GM19025 (cell line): ENCODE results near the gene RUVBL1.

Experiments
- ATAC-seq: cut with Tn5 transposase; IDR thresholded peaks from one replicate; pipeline ENCODE4 v1.9.1; 2021; ENCODE audit warnings: mild to moderate bottlenecking, low read depth, moderate library complexity; ENCODE audit not compliant: unreplicated experiment

RUVBL1 gene

DNA sequence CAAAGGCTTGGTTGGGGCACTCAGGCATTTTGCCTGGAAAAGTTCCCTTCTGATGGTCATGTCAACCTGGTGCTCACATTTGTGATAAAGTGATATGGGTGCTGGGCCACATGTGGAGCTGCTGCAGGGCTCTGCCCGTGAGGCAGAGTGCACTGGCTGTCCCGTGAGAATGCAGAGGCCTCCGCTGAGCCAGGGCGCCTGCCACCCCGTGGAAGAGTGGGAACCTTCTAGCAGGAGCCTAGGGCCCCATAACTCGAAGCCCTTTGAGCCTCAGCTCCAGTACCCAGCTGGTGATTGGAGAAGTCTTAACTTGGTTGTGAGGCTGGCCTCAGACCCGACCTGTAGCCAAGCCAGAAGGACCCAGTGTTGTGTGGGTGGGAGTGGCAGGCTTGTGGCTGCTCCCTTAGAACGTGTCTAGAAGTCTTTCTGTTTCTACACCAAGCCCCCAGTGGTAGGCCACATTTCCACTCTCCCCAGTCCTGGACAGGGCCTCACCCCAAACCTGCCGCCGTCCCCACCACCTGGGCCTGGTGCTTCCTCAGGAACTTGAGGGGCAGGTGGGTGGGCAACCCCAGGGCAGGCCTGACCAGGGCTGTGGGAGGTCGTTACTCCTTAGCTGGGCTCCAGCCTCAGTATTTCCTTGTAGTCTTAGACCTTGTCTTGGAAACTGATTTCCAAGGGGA lies 51.7 kb downstream of the RUVBL1 start:
- no peak for ATAC-seq

- ATAC-seq = no peak
Measured at GRCh38 chr3:128070898-128071591, 52.6 kb downstream of the RUVBL1 start.

- ATAC-seq = no peak
Measured at GRCh38 chr3:128069271-128069670, 54.3 kb downstream of the RUVBL1 start.

GRCh38 chr3:128068156-128068620 lies 55.4 kb downstream of the RUVBL1 start:
- ATAC-seq = no peak

GRCh38 chr3:128067489-128067888 lies 56.1 kb downstream of the RUVBL1 start:
- no peak for ATAC-seq

DNA sequence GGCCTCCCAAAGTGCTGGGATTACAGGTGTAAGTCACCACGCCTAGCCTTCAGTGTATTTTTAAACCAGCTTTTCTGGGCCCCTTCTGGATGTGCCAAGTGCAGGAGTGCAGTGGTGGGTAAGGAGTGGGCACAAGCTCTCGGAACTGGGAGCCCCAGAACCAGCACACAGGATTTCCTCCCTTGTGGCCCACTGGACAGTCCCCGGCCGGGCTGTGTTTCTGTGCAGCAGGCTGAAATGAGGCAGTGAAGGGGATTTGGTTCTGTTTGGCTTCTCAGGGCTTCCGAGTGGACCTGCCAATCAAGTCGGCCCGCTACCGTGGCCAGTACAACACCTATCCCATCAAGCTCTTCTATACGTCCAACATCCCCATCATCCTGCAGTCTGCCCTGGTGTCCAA lies 56.9 kb downstream of the RUVBL1 start:
- ATAC-seq = no peak

DNA sequence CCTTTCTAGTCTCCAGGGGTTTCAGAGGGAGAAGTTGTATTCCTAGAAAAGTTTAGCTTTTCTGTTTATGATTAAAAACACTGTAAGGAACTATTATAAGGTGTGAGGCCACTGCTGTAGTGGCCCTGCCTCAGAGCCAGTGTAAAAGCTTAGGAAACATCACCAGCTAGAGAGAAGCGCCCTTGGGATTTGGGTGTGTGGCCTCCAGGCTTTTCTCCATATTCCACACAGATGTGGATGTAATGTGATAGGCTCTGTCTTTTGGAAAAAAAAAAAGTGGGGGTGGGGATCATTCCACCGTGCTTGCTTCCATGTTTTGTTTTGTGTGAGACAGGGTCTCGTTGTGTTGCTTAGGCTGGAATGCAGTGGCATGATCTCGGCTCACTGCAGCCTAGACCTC lies 57.5 kb downstream of the RUVBL1 start:
- no peak for ATAC-seq

GRCh38 chr3:128064962-128065361 lies 58.6 kb downstream of the RUVBL1 start:
- no peak for ATAC-seq

DNA sequence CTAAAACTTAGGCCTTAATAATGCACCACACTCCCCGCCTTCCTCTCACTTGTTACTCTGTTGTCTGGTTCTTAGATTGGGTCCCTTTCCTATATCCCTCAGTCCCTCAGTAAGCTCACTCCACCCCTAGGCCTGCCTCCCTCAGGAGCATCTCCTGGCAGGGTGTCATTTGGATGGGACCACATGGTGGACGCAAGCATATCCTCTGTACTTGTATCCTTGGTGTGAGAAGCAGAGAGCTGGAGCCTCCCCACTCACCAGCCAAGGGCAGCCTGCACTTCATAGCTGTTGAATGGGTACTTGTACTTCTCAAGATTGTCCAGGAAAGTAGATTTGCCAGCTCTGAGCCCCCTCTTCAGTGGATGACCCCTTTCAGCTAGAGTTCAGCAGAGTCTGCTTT lies 59.7 kb downstream of the RUVBL1 start:
- ATAC-seq = no peak

- no peak for ATAC-seq
Measured at GRCh38 chr3:128062033-128062745, 61.4 kb downstream of the RUVBL1 start.

DNA sequence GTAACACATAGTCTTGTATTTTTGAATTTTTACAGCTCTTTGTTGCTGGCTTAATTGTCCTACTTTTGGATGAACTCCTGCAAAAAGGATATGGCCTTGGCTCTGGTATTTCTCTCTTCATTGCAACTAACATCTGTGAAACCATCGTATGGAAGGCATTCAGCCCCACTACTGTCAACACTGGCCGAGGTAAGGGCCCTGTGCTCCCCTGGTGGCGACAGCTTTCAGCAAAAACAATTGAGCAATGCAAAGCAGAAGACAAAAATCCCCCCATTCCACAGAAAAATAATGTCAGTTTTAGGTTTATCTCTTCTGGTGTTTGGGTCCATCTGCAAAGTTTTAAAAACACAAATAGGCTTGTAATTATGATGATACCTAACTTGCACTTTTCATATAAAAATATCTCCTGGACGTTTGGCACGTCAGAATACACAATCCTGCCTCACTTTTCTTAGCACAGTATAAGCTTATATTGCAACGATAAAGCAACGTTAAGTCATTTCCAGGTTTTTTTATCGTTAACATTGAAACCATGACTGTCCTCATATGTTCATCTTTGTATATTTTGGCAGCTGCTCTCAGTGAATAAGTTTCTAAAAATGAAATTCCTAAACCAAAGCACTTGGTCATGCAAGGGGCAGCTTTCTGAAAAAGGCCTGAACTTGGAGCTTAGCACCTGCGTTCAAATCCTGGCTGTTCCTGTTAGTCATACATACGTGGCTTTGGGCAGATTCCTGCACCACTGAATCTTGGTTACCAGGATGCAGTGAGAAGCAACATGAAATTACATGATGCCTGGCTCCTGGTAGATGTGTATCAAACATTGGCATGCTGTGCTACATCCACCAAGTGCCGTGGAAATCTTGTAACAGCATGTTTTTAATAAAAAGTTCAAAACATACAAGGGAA lies 62.9 kb downstream of the RUVBL1 start:
- ATAC-seq = no peak

DNA sequence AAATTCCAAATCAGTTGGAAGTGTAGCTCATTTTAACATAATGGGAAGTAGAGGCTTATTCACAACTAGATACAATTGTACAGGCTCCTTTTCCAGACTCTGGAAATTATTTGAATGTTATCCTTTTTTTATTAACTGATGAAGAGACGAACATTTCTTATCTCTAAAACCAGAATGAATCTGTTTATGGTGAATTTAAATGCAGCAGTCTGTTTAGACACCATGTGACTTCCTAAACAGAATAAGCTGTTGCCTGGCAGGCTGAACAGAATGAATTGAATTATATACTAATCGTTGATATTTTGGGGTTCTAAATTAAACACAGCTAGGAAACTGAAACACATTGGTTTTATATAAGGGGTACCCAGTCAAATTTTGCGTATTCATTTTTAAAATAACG lies 67.4 kb downstream of the RUVBL1 start:
- ATAC-seq = no peak

- ATAC-seq = no peak
Measured at GRCh38 chr3:128054367-128054766, 69.2 kb downstream of the RUVBL1 start.

GRCh38 chr3:128053614-128054013 lies 70.0 kb downstream of the RUVBL1 start:
- ATAC-seq = no peak

- ATAC-seq = no peak
Measured at GRCh38 chr3:128052595-128053351, 70.8 kb downstream of the RUVBL1 start.

GRCh38 chr3:128051837-128052594 lies 71.6 kb downstream of the RUVBL1 start, which contains the start of gene SEC61A1:
TSS of gene SEC61A1 (plus strand) at chr3:128052437. CDS start at chr3:128052553, 116 bp downstream.
- ATAC-seq = peak; percentile 92

DNA sequence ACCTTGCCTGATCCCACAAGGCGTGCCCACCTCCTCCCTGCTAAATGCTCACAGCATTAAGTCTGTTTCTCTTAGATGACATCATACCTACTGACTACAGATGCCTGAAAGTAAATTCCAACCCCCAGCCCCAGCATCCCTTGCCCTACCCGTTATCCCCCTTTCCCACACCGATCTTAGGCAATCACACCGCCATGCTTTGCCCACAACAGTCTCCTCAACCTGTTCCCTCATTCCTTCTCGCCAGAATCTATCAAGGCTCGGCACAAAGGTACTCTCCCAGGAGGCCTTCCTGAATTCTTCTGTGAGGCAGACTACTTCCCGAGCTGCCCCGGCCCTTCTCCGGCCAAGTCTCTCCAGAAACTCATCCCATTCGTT lies 72.2 kb downstream of the RUVBL1 start:
- ATAC-seq = no peak

DNA sequence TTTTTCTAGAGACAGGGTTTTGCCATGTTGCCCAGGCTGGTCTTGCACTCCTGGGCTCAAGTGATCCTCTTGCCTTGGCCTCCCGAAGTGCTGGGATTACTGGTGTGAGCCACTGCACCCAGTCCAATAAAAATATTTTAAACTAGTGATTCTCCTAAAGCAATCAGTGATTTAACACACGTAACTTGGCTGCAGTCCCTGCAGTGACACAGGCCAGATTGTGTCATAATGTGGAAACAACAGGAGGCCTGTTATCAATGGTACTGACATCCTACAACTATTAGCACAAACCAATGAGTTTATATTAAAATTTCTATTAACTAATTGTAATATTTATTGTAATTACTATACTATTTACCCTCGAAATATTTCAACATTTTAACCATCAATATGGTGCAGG lies 73.0 kb downstream of the RUVBL1 start:
- ATAC-seq = no peak

DNA sequence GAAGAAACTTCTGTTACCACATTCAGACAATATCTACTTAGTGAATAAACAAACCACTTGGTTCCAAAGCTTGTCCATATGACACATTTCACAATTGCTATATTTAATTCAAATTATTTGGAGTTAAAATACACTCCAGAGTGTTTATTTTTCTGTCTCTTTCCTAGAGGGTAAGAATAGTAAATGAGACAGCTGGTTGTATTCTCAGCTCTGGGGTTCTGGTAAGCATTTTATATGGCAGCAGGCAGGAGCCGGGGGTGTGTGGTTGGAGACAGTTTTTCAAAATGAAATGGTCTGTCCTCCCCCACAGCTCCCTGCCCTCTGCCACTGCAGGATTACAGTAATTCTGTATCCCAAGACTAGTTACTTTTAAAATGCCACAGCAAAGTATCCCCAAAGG lies 82.3 kb downstream of the RUVBL1 start:
- no peak for ATAC-seq
